GM23338 (cell line): ENCODE data around the gene NUPR1. TPM values are rescaled to one million over a fixed set of nuclear protein-coding genes. Genes with fewer than 3 reads are reported as not detected.

Source experiments
- ATAC-seq: fragments of 200-7000 bp; cut with Tn5 transposase; 3 replicates; pipeline ENCODE4 v1.9.1; 2020
- DNase-seq: peaks from one replicate; pipeline ENCODE4 v3.0.0-alpha.2; 2015; ENCODE audit warnings: low spot score
- H2AFZ ChIP-seq: fragments of 200-600 bp; sonication (generic); 2 replicates; pipeline ENCODE4 v1.8.0; 2016; ENCODE audit warnings: antibody characterized with exemption, mild to moderate bottlenecking, moderate library complexity
- H3F3A ChIP-seq: fragments of 200-600 bp; sonication (generic); replicated peaks from 2 replicates; pipeline ENCODE4 v1.8.0; 2017; ENCODE audit warnings: antibody characterized with exemption, mixed run types, low read depth
- H3K27ac ChIP-seq: fragments of 200-600 bp; sonication (generic); 2 replicates; pipeline ENCODE4 v1.6.1; 2016; ENCODE audit warnings: low read depth
- H3K27me3 ChIP-seq: fragments of 200-600 bp; sonication (generic); 2 replicates; pipeline ENCODE4 v1.8.0; 2016; ENCODE audit warnings: mild to moderate bottlenecking, mixed run types, moderate library complexity; ENCODE audit not compliant: insufficient read depth
- H3K36me3 ChIP-seq: fragments of 200-600 bp; sonication (generic); 2 replicates; pipeline ENCODE4 v1.8.0; 2016; ENCODE audit warnings: mild to moderate bottlenecking; ENCODE audit not compliant: insufficient read depth
- H3K4me1 ChIP-seq: fragments of 200-600 bp; sonication (generic); 2 replicates; pipeline ENCODE4 v1.8.0; 2016; ENCODE audit warnings: mild to moderate bottlenecking, moderate library complexity; ENCODE audit not compliant: insufficient read depth
- H3K4me2 ChIP-seq: fragments of 200-600 bp; sonication (generic); 2 replicates; pipeline ENCODE4 v1.7.1; 2017; ENCODE audit warnings: mixed run types
- H3K4me3 ChIP-seq: fragments of 200-600 bp; sonication (generic); 2 replicates; pipeline ENCODE4 v1.6.1; 2016; ENCODE audit warnings: mixed run types
- H3K79me2 ChIP-seq: fragments of 200-600 bp; sonication (generic); replicated peaks from 2 replicates; pipeline ENCODE4 v1.8.0; 2017; ENCODE audit warnings: mild to moderate bottlenecking; ENCODE audit not compliant: insufficient read depth
- H3K9me2 ChIP-seq: fragments of 200-600 bp; sonication (generic); 2 replicates; pipeline ENCODE4 v1.8.0; 2017; ENCODE audit not compliant: insufficient read depth
- H4K20me1 ChIP-seq: fragments of 200-600 bp; sonication (generic); replicated peaks from 2 replicates; pipeline ENCODE4 v1.8.0; 2017; ENCODE audit warnings: mild to moderate bottlenecking; ENCODE audit not compliant: insufficient read depth
- H3K27ac Mint-ChIP-seq: 2 replicates; pipeline ENCODE4 v1.8.0; 2020; ENCODE audit warnings: inconsistent platforms, mild to moderate bottlenecking, moderate library complexity, mixed read lengths
- H3K27me3 Mint-ChIP-seq: 3 replicates; pipeline ENCODE4 v1.8.0; 2022; ENCODE audit warnings: low read depth, mild to moderate bottlenecking, moderate library complexity, mixed read lengths, inconsistent platforms; ENCODE audit not compliant: insufficient read depth, poor library complexity
- H3K36me3 Mint-ChIP-seq: 3 replicates; pipeline ENCODE4 v1.8.0; 2021; ENCODE audit warnings: low read depth, mild to moderate bottlenecking, inconsistent platforms, moderate library complexity, mixed read lengths
- H3K4me1 Mint-ChIP-seq: 3 replicates; pipeline ENCODE4 v1.8.0; 2020; ENCODE audit warnings: mild to moderate bottlenecking, inconsistent platforms, mixed read lengths
- H3K4me3 Mint-ChIP-seq: 3 replicates; pipeline ENCODE4 v1.8.0; 2021; ENCODE audit warnings: moderate library complexity, mild to moderate bottlenecking, inconsistent platforms, mixed read lengths
- H3K9me3 Mint-ChIP-seq: 3 replicates; pipeline ENCODE4 v1.8.0; 2020; ENCODE audit warnings: moderate library complexity, mild to moderate bottlenecking, inconsistent platforms, mixed read lengths
- CREB1 ChIP-seq: fragments of 250-450 bp; sonication (Bioruptor Pico); IDR thresholded peaks from 2 replicates; pipeline ENCODE4 v1.5.0; 2020; ENCODE audit warnings: low read depth, mild to moderate bottlenecking, moderate library complexity
- CTCF ChIP-seq, 2 experiments: fragments of 200-600 bp in 1 of 2; sonication (generic) in 1 of 2; conservative IDR thresholded peaks; 2 replicates each; pipeline versions ENCODE4 v1.5.1 to v1.6.1; 2016 to 2017; ENCODE audit warnings: antibody characterized with exemption in 2 of 2, low read depth in 2 of 2, mild to moderate bottlenecking in 2 of 2, moderate library complexity in 1 of 2
- ETS1 ChIP-seq: IDR thresholded peaks from 2 replicates; pipeline ENCODE4 v1.6.1; 2016; ENCODE audit warnings: antibody characterized with exemption
- EZH2 ChIP-seq: fragments of 200-600 bp; sonication (generic); IDR thresholded peaks from one replicate; pipeline ENCODE4 v1.8.0; 2017; ENCODE audit warnings: antibody characterized with exemption, mild to moderate bottlenecking, low read depth; ENCODE audit not compliant: unreplicated experiment
- EZH2phosphoT487 ChIP-seq: fragments of 200-600 bp; sonication (generic); IDR thresholded peaks from one replicate; pipeline ENCODE4 v1.8.1; 2018; ENCODE audit warnings: antibody characterized with exemption; ENCODE audit not compliant: unreplicated experiment
- JUNB ChIP-seq: IDR thresholded peaks from one replicate; pipeline ENCODE4 v1.6.1; 2016; ENCODE audit warnings: antibody characterized with exemption; ENCODE audit not compliant: unreplicated experiment
- NANOG ChIP-seq: IDR thresholded peaks from 2 replicates; pipeline ENCODE4 v1.6.1; 2016; ENCODE audit warnings: antibody characterized with exemption, borderline replicate concordance
- POLR2AphosphoS5 ChIP-seq: IDR thresholded peaks from 2 replicates; pipeline ENCODE4 v1.6.1; 2016; ENCODE audit warnings: antibody characterized with exemption, low read depth
- STAT1 ChIP-seq: IDR thresholded peaks from one replicate; pipeline ENCODE4 v1.6.1; 2016; ENCODE audit warnings: antibody characterized with exemption; ENCODE audit not compliant: unreplicated experiment
- ZNF114 ChIP-seq: fragments of 250-450 bp; sonication (Bioruptor Pico); IDR thresholded peaks from 2 replicates; pipeline ENCODE4 v1.5.0; 2020; ENCODE audit warnings: mild to moderate bottlenecking, moderate library complexity
- ZNF331 ChIP-seq: fragments of 250-450 bp; sonication (Bioruptor Pico); IDR thresholded peaks from 2 replicates; pipeline ENCODE4 v1.5.0; 2020; ENCODE audit warnings: low read depth, mild to moderate bottlenecking, moderate library complexity
- ZNF462 ChIP-seq: fragments of 250-450 bp; sonication (Bioruptor Pico); IDR thresholded peaks from 2 replicates; pipeline ENCODE4 v1.5.0; 2020; ENCODE audit warnings: mild to moderate bottlenecking, moderate library complexity
- polyA plus RNA-seq: library from polyadenylated mRNA; unstranded; fragments of >200 nt; fragmentation: Nextera tagmentation; extraction: Ambion mirVana; gene quantifications from 2 replicates; pipeline ENCODE4 v1.2.1, GENCODE V29; 2016
- total RNA-seq: library from RNA; depleted of rRNA; stranded (reverse); fragments of >200 nt; shearing (Covaris generic); gene quantifications from 2 replicates; pipeline ENCODE4 v1.2.3, GENCODE V29; 2014
- TF ChIP-seq, protein P1 (sequence below): IDR thresholded peaks from one replicate; pipeline ENCODE4 v1.6.1; 2018; ENCODE audit warnings: antibody characterized with exemption; ENCODE audit not compliant: unreplicated experiment

Gene NUPR1
- total and polyA plus RNA-seq, 2 experiments from 2014 or later, result 0.03 to 0.48 TPM

GRCh38 chr16:28520672-28521071 is 18.1 kb downstream of the NUPR1 start:
- H3K36me3 Mint-ChIP-seq, result no peaks in the 10 kb centered on the region

More at GRCh38 chr16:28520672-28521071, 18.1 kb downstream of the NUPR1 start:
- H3K36me3 ChIP-seq, result no peaks in the 10 kb centered on the region
- no peak overlapping the region for H3K4me3 Mint-ChIP-seq
- peaks cover 9% of the 10 kb centered on the region; the same call in 1 of the 3 replicates for H3K9me3 Mint-ChIP-seq
- H3K27ac Mint-ChIP-seq, result no peak overlapping the region
- H3K4me3 ChIP-seq, result no peak overlapping the region
- no peak overlapping the region for H3K4me2 ChIP-seq
- no peak for ATAC-seq
- H2AFZ ChIP-seq, result no peak overlapping the region
- no peaks in the 10 kb centered on the region for H3K4me1 Mint-ChIP-seq
- H3K4me1 ChIP-seq, result no peaks in the 10 kb centered on the region
- no peak for TF ChIP-seq EZH2phosphoT487
- no peak for TF ChIP-seq CREB1 (CRISPR knock-in tag)
- no peak for TF ChIP-seq POLR2AphosphoS5
- TF ChIP-seq STAT1, result no peak
- TF ChIP-seq CTCF (conservative IDR thresholded peaks at IDR 0.05; ENCODE audit: low read depth in 2 of 2), result no peak
- TF ChIP-seq, protein P1, sequence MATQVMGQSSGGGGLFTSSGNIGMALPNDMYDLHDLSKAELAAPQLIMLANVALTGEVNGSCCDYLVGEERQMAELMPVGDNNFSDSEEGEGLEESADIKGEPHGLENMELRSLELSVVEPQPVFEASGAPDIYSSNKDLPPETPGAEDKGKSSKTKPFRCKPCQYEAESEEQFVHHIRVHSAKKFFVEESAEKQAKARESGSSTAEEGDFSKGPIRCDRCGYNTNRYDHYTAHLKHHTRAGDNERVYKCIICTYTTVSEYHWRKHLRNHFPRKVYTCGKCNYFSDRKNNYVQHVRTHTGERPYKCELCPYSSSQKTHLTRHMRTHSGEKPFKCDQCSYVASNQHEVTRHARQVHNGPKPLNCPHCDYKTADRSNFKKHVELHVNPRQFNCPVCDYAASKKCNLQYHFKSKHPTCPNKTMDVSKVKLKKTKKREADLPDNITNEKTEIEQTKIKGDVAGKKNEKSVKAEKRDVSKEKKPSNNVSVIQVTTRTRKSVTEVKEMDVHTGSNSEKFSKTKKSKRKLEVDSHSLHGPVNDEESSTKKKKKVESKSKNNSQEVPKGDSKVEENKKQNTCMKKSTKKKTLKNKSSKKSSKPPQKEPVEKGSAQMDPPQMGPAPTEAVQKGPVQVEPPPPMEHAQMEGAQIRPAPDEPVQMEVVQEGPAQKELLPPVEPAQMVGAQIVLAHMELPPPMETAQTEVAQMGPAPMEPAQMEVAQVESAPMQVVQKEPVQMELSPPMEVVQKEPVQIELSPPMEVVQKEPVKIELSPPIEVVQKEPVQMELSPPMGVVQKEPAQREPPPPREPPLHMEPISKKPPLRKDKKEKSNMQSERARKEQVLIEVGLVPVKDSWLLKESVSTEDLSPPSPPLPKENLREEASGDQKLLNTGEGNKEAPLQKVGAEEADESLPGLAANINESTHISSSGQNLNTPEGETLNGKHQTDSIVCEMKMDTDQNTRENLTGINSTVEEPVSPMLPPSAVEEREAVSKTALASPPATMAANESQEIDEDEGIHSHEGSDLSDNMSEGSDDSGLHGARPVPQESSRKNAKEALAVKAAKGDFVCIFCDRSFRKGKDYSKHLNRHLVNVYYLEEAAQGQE, result no peak
- TF ChIP-seq NANOG, result no peak
- TF ChIP-seq EZH2, result no peak
- no peak for TF ChIP-seq ZNF462
- no peak for TF ChIP-seq ETS1
- no peak for TF ChIP-seq ZNF114 (CRISPR knock-in tag)
- TF ChIP-seq JUNB, result no peak
- TF ChIP-seq ZNF331 (CRISPR knock-in tag), result no peak
- no peak overlapping the region for H3K27ac ChIP-seq
- no peaks in the 10 kb centered on the region for H4K20me1 ChIP-seq
- H3K27me3 Mint-ChIP-seq, result peaks cover 5% of the 10 kb centered on the region
- H3K27me3 ChIP-seq, result no peaks in the 10 kb centered on the region
- H3F3A ChIP-seq, result no peaks in the 10 kb centered on the region
- H3K79me2 ChIP-seq, result no peaks in the 10 kb centered on the region
- no peaks in the 10 kb centered on the region for H3K9me2 ChIP-seq
- DNase-seq, result no peak
